ENCODE data around the gene PRKG1. TPM values are rescaled to one million over a fixed set of nuclear protein-coding genes. Genes with fewer than 3 reads are reported as not detected.

PRKG1 gene
- total RNA-seq, 1 experiment from 2014 or later, result 7.4 TPM

DNA sequence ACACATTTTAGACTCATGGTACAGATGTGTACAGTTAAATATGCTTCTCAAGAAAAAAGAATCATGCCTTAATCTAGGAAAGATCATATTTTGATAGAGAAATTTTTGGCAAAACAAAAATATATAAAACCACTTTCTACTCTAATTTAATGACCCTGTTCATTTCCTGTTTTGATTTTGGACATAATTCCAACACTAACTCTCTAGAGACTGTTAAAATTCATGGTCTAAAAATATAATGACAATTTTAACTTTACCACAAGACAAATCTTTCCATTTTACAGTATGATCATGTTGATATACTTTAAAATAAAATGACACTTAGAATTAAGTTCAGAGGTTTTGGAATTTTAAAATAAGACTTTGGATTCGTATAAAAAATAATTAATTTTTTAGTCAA, 45.2 kb downstream of the PRKG1 start:
- Histone ChIP-seq H3K9ac (ENCODE audit: low read length) (no peak overlapping the region), H3K79me2 (ENCODE audit: low read length) (no peaks in the 10 kb centered on the region), H3K27ac (ENCODE audit: low read length) (no peak overlapping the region), H3K9me3 (ENCODE audit: low read length) (no peaks in the 10 kb centered on the region), H3K4me3 (ENCODE audit: low read length) (no peak overlapping the region), H3K4me2 (ENCODE audit: low read length) (no peak overlapping the region), H3K36me3 (ENCODE audit: low read depth, low read length) (no peaks in the 10 kb centered on the region), H3K27me3 (ENCODE audit: low read length) (no peaks in the 10 kb centered on the region), H2AFZ (ENCODE audit: low read length) (no peak overlapping the region), H3K9me2 (replicated peaks; ENCODE audit: low read length) (no peaks in the 10 kb centered on the region), H4K20me1 (ENCODE audit: low read length) (no peaks in the 10 kb centered on the region), H3K4me1 (ENCODE audit: insufficient read depth, low read length) (no peaks in the 10 kb centered on the region), H3F3A (ENCODE audit: low read length, unreplicated experiment) (no peaks in the 10 kb centered on the region)
- CTCF ChIA-PET, result interaction anchor here (0.7 kb wide), 1 partner anchor 91 kb away, joined by 3 read pairs; no protein-coding TSS in a partner anchor
- intact Hi-C loops (cut with micrococcal nuclease), result no loop called here
- BruUV-seq (replicated peaks), result no TSS peak
- ATAC-seq, result no peak
- no peak for TF ChIP-seq EZH2phosphoT487 (IDR thresholded peaks at IDR 0.05; ENCODE audit: borderline replicate concordance, low read length)
- TF ChIP-seq EZH2 (IDR thresholded peaks at IDR 0.05; ENCODE audit: low read length, unreplicated experiment), result no peak
- no peak for TF ChIP-seq CTCF (conservative IDR thresholded peaks at IDR 0.05; ENCODE audit: low read depth, low read length)
- POLR2A ChIA-PET (ENCODE audit: unreplicated experiment), result no interaction called here
- no peak for DNase-seq

DNA sequence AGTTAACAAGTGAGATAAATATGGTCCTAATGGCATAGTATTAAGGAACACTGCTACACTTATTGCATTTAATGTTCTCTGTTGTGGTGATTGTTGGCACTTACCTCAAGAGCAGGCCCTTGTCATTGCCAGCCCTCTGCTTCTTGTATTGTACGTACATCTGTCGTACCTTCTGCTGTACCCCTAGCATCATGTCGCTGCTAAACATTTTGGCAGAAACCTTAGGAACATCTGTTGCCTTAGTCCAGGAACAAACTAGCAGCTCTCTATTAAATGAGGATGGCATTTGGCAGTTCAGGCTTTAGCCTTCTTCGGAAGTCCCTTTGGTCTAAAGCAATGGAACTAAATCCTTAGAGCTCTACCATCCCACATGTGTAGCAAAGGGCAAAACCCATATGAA, 47.6 kb downstream of the PRKG1 start:
- Histone ChIP-seq H4K20me1 (ENCODE audit: low read length) (no peaks in the 10 kb centered on the region), H3K9me3 (ENCODE audit: low read length) (no peaks in the 10 kb centered on the region), H3K27me3 (ENCODE audit: low read length) (no peaks in the 10 kb centered on the region), H3K9ac (ENCODE audit: low read length) (no peak overlapping the region), H3K4me1 (ENCODE audit: insufficient read depth, low read length) (peaks cover 5% of the 10 kb centered on the region; the same call in 1 of the 2 replicates), H3K79me2 (ENCODE audit: low read length) (no peaks in the 10 kb centered on the region), H3K27ac (ENCODE audit: low read length) (no peak overlapping the region), H3K4me3 (ENCODE audit: low read length) (no peak overlapping the region), H3K9me2 (replicated peaks; ENCODE audit: low read length) (no peaks in the 10 kb centered on the region), H3K4me2 (ENCODE audit: low read length) (no peak overlapping the region), H3F3A (ENCODE audit: low read length, unreplicated experiment) (no peaks in the 10 kb centered on the region), H2AFZ (ENCODE audit: low read length) (no peak overlapping the region), H3K36me3 (ENCODE audit: low read depth, low read length) (no peaks in the 10 kb centered on the region)
- ChIA-PET POLR2A (ENCODE audit: unreplicated experiment) (no interaction called here), CTCF (no interaction called here)
- no peak for ATAC-seq
- intact Hi-C loops (cut with micrococcal nuclease), result no loop called here
- no peak for TF ChIP-seq EZH2 (IDR thresholded peaks at IDR 0.05; ENCODE audit: low read length, unreplicated experiment)
- no peak for TF ChIP-seq CTCF (conservative IDR thresholded peaks at IDR 0.05; ENCODE audit: low read depth, low read length)
- TF ChIP-seq EZH2phosphoT487 (IDR thresholded peaks at IDR 0.05; ENCODE audit: borderline replicate concordance, low read length), result no peak
- no TSS peak for BruUV-seq (replicated peaks)
- DNase-seq, result no peak

GRCh38 chr10:51124852-51125251, 50.6 kb downstream of the PRKG1 start:
- Histone ChIP-seq H3K4me2 (ENCODE audit: low read length) (no peak overlapping the region), H3K9me2 (replicated peaks; ENCODE audit: low read length) (no peaks in the 10 kb centered on the region), H3K27me3 (ENCODE audit: low read length) (no peaks in the 10 kb centered on the region), H3K9ac (ENCODE audit: low read length) (no peak overlapping the region), H3K36me3 (ENCODE audit: low read depth, low read length) (no peaks in the 10 kb centered on the region), H2AFZ (ENCODE audit: low read length) (no peak overlapping the region), H3K4me1 (ENCODE audit: insufficient read depth, low read length) (peaks cover 13% of the 10 kb centered on the region), H4K20me1 (ENCODE audit: low read length) (no peaks in the 10 kb centered on the region), H3F3A (ENCODE audit: low read length, unreplicated experiment) (peaks cover 5% of the 10 kb centered on the region), H3K4me3 (ENCODE audit: low read length) (no peak overlapping the region), H3K27ac (ENCODE audit: low read length) (no peak overlapping the region), H3K79me2 (ENCODE audit: low read length) (no peaks in the 10 kb centered on the region), H3K9me3 (ENCODE audit: low read length) (no peaks in the 10 kb centered on the region)
- ChIA-PET CTCF (no interaction called here), POLR2A (ENCODE audit: unreplicated experiment) (no interaction called here)
- intact Hi-C loops (cut with micrococcal nuclease), result no loop called here
- TF ChIP-seq CTCF (conservative IDR thresholded peaks at IDR 0.05; ENCODE audit: low read depth, low read length), result no peak
- no TSS peak for BruUV-seq (replicated peaks)
- peak; percentile 69 for DNase-seq
- ATAC-seq, result peak; percentile 35; the same call in 1 of the 2 replicates
